ENCODE data around the gene INPP5J. TPM values are rescaled to one million over a fixed set of nuclear protein-coding genes. Genes with fewer than 3 reads are reported as not detected.

INPP5J gene
- total RNA-seq, 1 experiment from 2014 or later: 14.4 TPM

GRCh38 chr22:31102441-31103081 is 20.2 kb upstream of the INPP5J start:
- Histone ChIP-seq H3K79me2 (ENCODE audit: low read length) (no peaks in the 10 kb centered on the region), H3K4me1 (ENCODE audit: low read length) (peaks cover 7% of the 10 kb centered on the region), H2AFZ (ENCODE audit: low read length) (no peak overlapping the region), H3K9ac (ENCODE audit: low read length) (no peak overlapping the region), H4K20me1 (ENCODE audit: insufficient read depth, low read depth, low read length) (no peaks in the 10 kb centered on the region), H3K4me3 (ENCODE audit: low read length) (no peak overlapping the region), H3K36me3 (ENCODE audit: insufficient read depth, low read length) (no peaks in the 10 kb centered on the region), H3K4me2 (ENCODE audit: low read depth, low read length, poor library complexity, severe bottlenecking) (no peak overlapping the region), H3K9me3 (ENCODE audit: low read length) (no peaks in the 10 kb centered on the region), H3K9me2 (replicated peaks; ENCODE audit: insufficient read depth, low read length) (no peaks in the 10 kb centered on the region), H3K27me3 (ENCODE audit: low read length) (no peaks in the 10 kb centered on the region), H3K27ac (ENCODE audit: low read length) (no peak overlapping the region)
- DNase-seq: no peak

- Histone ChIP-seq H3K4me2 (ENCODE audit: low read depth, low read length, poor library complexity, severe bottlenecking) (no peak overlapping the region), H3K4me3 (ENCODE audit: low read length) (no peak overlapping the region), H3K9me2 (replicated peaks; ENCODE audit: insufficient read depth, low read length) (no peaks in the 10 kb centered on the region), H3K9me3 (ENCODE audit: low read length) (no peaks in the 10 kb centered on the region), H3K27ac (ENCODE audit: low read length) (no peak overlapping the region), H4K20me1 (ENCODE audit: insufficient read depth, low read depth, low read length) (no peaks in the 10 kb centered on the region), H3K9ac (ENCODE audit: low read length) (no peak overlapping the region), H3K4me1 (ENCODE audit: low read length) (peaks cover 13% of the 10 kb centered on the region), H3K27me3 (ENCODE audit: low read length) (no peaks in the 10 kb centered on the region), H3K79me2 (ENCODE audit: low read length) (no peaks in the 10 kb centered on the region), H3K36me3 (ENCODE audit: insufficient read depth, low read length) (no peaks in the 10 kb centered on the region), H2AFZ (ENCODE audit: low read length) (no peak overlapping the region)
- DNase-seq: no peak
Observed at GRCh38 chr22:31103111-31103510, 19.7 kb upstream of the INPP5J start.

GRCh38 chr22:31103899-31104694 is 18.7 kb upstream of the INPP5J start:
- Histone ChIP-seq H3K4me3 (ENCODE audit: low read length) (no peak overlapping the region), H4K20me1 (ENCODE audit: insufficient read depth, low read depth, low read length) (no peaks in the 10 kb centered on the region), H3K27ac (ENCODE audit: low read length) (no peak overlapping the region), H3K9me3 (ENCODE audit: low read length) (no peaks in the 10 kb centered on the region), H2AFZ (ENCODE audit: low read length) (no peak overlapping the region), H3K4me2 (ENCODE audit: low read depth, low read length, poor library complexity, severe bottlenecking) (no peak overlapping the region), H3K4me1 (ENCODE audit: low read length) (peaks cover 14% of the 10 kb centered on the region), H3K9me2 (replicated peaks; ENCODE audit: insufficient read depth, low read length) (no peaks in the 10 kb centered on the region), H3K79me2 (ENCODE audit: low read length) (no peaks in the 10 kb centered on the region), H3K9ac (ENCODE audit: low read length) (no peak overlapping the region), H3K27me3 (ENCODE audit: low read length) (no peaks in the 10 kb centered on the region), H3K36me3 (ENCODE audit: insufficient read depth, low read length) (no peaks in the 10 kb centered on the region)
- no peak for DNase-seq

- no peaks in the 10 kb centered on the region for H3K9me2 ChIP-seq (replicated peaks; ENCODE audit: insufficient read depth, low read length)
- peaks cover 14% of the 10 kb centered on the region for H3K4me1 ChIP-seq (ENCODE audit: low read length)
- H3K79me2 ChIP-seq (ENCODE audit: low read length): no peaks in the 10 kb centered on the region
- no peaks in the 10 kb centered on the region for H3K9me3 ChIP-seq (ENCODE audit: low read length)
- no peaks in the 10 kb centered on the region for H4K20me1 ChIP-seq (ENCODE audit: insufficient read depth, low read depth, low read length)
- no peak overlapping the region for H3K9ac ChIP-seq (ENCODE audit: low read length)
- no peak overlapping the region for H3K4me3 ChIP-seq (ENCODE audit: low read length)
- no peaks in the 10 kb centered on the region for H3K36me3 ChIP-seq (ENCODE audit: insufficient read depth, low read length)
- no peak overlapping the region for H3K4me2 ChIP-seq (ENCODE audit: low read depth, low read length, poor library complexity, severe bottlenecking)
- H3K27me3 ChIP-seq (ENCODE audit: low read length): no peaks in the 10 kb centered on the region
- DNase-seq: no peak
- no peak overlapping the region for H2AFZ ChIP-seq (ENCODE audit: low read length)
- no peak overlapping the region for H3K27ac ChIP-seq (ENCODE audit: low read length)
Observed at GRCh38 chr22:31104869-31105268, 17.9 kb upstream of the INPP5J start.

- Histone ChIP-seq H3K4me1 (ENCODE audit: low read length) (peaks cover 14% of the 10 kb centered on the region), H3K27ac (ENCODE audit: low read length) (no peak overlapping the region), H3K9me3 (ENCODE audit: low read length) (no peaks in the 10 kb centered on the region), H3K36me3 (ENCODE audit: insufficient read depth, low read length) (no peaks in the 10 kb centered on the region), H3K27me3 (ENCODE audit: low read length) (no peaks in the 10 kb centered on the region), H4K20me1 (ENCODE audit: insufficient read depth, low read depth, low read length) (no peaks in the 10 kb centered on the region), H3K79me2 (ENCODE audit: low read length) (no peaks in the 10 kb centered on the region), H2AFZ (ENCODE audit: low read length) (no peak overlapping the region), H3K4me2 (ENCODE audit: low read depth, low read length, poor library complexity, severe bottlenecking) (no peak overlapping the region), H3K4me3 (ENCODE audit: low read length) (no peak overlapping the region), H3K9me2 (replicated peaks; ENCODE audit: insufficient read depth, low read length) (no peaks in the 10 kb centered on the region), H3K9ac (ENCODE audit: low read length) (no peak overlapping the region)
- DNase-seq: no peak
Observed at GRCh38 chr22:31105282-31105929, 17.4 kb upstream of the INPP5J start.

GRCh38 chr22:31106001-31106571 is 16.7 kb upstream of the INPP5J start:
- Histone ChIP-seq H3K4me2 (ENCODE audit: low read depth, low read length, poor library complexity, severe bottlenecking) (no peak overlapping the region), H2AFZ (ENCODE audit: low read length) (no peak overlapping the region), H3K27me3 (ENCODE audit: low read length) (no peaks in the 10 kb centered on the region), H3K79me2 (ENCODE audit: low read length) (no peaks in the 10 kb centered on the region), H3K4me1 (ENCODE audit: low read length) (peaks cover 14% of the 10 kb centered on the region), H3K9me2 (replicated peaks; ENCODE audit: insufficient read depth, low read length) (no peaks in the 10 kb centered on the region), H3K36me3 (ENCODE audit: insufficient read depth, low read length) (no peaks in the 10 kb centered on the region), H3K4me3 (ENCODE audit: low read length) (no peak overlapping the region), H4K20me1 (ENCODE audit: insufficient read depth, low read depth, low read length) (no peaks in the 10 kb centered on the region), H3K27ac (ENCODE audit: low read length) (no peak overlapping the region), H3K9me3 (ENCODE audit: low read length) (no peaks in the 10 kb centered on the region), H3K9ac (ENCODE audit: low read length) (no peak overlapping the region)
- no peak for DNase-seq

- DNase-seq: no peak
- H3K36me3 ChIP-seq (ENCODE audit: insufficient read depth, low read length): no peaks in the 10 kb centered on the region
- no peak overlapping the region for H3K27ac ChIP-seq (ENCODE audit: low read length)
- H3K9me3 ChIP-seq (ENCODE audit: low read length): no peaks in the 10 kb centered on the region
- peak overlapping the region; percentile 96 for H3K4me2 ChIP-seq (ENCODE audit: low read depth, low read length, poor library complexity, severe bottlenecking)
- H3K4me1 ChIP-seq (ENCODE audit: low read length): peaks cover 14% of the 10 kb centered on the region
- no peaks in the 10 kb centered on the region for H3K27me3 ChIP-seq (ENCODE audit: low read length)
- H3K9me2 ChIP-seq (replicated peaks; ENCODE audit: insufficient read depth, low read length): no peaks in the 10 kb centered on the region
- H3K9ac ChIP-seq (ENCODE audit: low read length): peak overlapping the region; percentile 79
- peak overlapping the region; percentile 82; the same call in 1 of the 2 replicates for H2AFZ ChIP-seq (ENCODE audit: low read length)
- H4K20me1 ChIP-seq (ENCODE audit: insufficient read depth, low read depth, low read length): no peaks in the 10 kb centered on the region
- H3K4me3 ChIP-seq (ENCODE audit: low read length): peak overlapping the region; percentile 78
- H3K79me2 ChIP-seq (ENCODE audit: low read length): no peaks in the 10 kb centered on the region
Observed at GRCh38 chr22:31106731-31107177, 16.0 kb upstream of the INPP5J start.
